Measurements from ENCODE around the gene HPSE2. TPM values are rescaled to one million over a fixed set of nuclear protein-coding genes. Genes with fewer than 3 reads are reported as not detected.

HPSE2 gene
- total RNA-seq, 1 experiment from 2014 or later = not detected

DNA sequence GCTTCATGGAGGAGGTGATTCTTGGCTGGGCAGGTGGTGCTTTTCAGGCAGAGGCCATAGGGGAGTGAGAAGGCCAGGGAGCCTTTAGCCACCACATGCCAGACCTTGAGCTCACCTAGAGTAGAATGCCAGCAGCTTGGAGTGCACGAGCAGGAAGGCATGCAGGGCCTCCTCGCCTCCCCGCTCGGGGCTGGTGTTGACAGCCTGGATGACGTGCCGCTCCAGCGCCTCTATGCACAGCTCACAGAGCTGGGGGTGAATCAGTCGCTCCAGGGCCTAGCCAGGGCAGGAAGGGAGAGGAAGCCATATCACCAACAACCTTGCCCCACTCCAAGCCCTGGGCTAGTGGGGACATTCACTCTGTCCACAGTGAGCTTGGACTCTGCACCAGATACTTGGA is 804.6 kb downstream of the HPSE2 start:
- peaks cover 27% of the 10 kb centered on the region for H3K36me3 ChIP-seq (ENCODE audit: control insufficient read depth, insufficient read depth, low read length)
- intact Hi-C loops (cut with micrococcal nuclease; ENCODE audit: unreplicated experiment) (no loop called here), in situ Hi-C loops (cut with HindIII; ENCODE audit: low pct_unique_long_range_greater_than_20kb, low sequenced_read_pairs) (no loop called here)
- ChIA-PET POLR2A (no interaction called here), CTCF (no interaction called here)
- no peak for DNase-seq (ENCODE audit: low read depth, low spot score)
- no peaks in the 10 kb centered on the region for H3K4me1 ChIP-seq (ENCODE audit: control insufficient read depth, insufficient read depth, low read length)
- no peaks in the 10 kb centered on the region for H3K27me3 ChIP-seq (ENCODE audit: control insufficient read depth, insufficient read depth, low read length)
- no TSS peak for BruUV-seq (replicated peaks)
- ATAC-seq = no peak
- no peak overlapping the region for H3K4me3 ChIP-seq (ENCODE audit: low read depth in 2 of 2, low read length in 2 of 2)
- H3K9me3 ChIP-seq (ENCODE audit: control insufficient read depth, insufficient read depth, low read depth, low read length) = no peaks in the 10 kb centered on the region
- TF ChIP-seq SIN3A (IDR thresholded peaks at IDR 0.05; ENCODE audit: borderline replicate concordance, insufficient read depth, low read depth, low read length) = no peak
- TF ChIP-seq, protein P1, sequence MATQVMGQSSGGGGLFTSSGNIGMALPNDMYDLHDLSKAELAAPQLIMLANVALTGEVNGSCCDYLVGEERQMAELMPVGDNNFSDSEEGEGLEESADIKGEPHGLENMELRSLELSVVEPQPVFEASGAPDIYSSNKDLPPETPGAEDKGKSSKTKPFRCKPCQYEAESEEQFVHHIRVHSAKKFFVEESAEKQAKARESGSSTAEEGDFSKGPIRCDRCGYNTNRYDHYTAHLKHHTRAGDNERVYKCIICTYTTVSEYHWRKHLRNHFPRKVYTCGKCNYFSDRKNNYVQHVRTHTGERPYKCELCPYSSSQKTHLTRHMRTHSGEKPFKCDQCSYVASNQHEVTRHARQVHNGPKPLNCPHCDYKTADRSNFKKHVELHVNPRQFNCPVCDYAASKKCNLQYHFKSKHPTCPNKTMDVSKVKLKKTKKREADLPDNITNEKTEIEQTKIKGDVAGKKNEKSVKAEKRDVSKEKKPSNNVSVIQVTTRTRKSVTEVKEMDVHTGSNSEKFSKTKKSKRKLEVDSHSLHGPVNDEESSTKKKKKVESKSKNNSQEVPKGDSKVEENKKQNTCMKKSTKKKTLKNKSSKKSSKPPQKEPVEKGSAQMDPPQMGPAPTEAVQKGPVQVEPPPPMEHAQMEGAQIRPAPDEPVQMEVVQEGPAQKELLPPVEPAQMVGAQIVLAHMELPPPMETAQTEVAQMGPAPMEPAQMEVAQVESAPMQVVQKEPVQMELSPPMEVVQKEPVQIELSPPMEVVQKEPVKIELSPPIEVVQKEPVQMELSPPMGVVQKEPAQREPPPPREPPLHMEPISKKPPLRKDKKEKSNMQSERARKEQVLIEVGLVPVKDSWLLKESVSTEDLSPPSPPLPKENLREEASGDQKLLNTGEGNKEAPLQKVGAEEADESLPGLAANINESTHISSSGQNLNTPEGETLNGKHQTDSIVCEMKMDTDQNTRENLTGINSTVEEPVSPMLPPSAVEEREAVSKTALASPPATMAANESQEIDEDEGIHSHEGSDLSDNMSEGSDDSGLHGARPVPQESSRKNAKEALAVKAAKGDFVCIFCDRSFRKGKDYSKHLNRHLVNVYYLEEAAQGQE (IDR thresholded peaks at IDR 0.05; ENCODE audit: insufficient read depth in 1 of 2, low read depth in 2 of 2, low read length in 1 of 2) = no peak
- TF ChIP-seq POLR2AphosphoS5 (IDR thresholded peaks at IDR 0.05; ENCODE audit: low read depth, low read length) = no peak
- H3K27ac ChIP-seq (ENCODE audit: low read length) = no peak overlapping the region

DNA sequence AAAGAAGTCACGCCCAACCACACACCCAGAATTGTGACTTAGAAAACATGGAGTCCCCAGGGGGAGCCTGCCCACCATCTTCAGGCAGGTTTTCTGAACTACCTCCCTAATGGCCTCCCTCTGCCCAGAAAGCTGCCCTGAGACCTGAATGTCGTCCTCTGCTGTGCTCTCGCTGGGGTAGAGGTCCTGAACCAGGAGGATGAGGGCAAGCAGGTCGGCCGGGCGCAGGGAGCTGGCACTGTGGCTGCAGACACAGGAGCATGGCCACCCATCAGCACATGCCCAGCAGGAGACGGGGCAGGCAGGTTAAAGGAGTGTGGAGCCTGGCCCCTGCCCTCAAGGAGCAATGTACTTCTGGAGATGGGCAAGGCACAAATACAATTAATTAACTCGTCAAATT is 805.2 kb downstream of the HPSE2 start:
- POLR2A ChIA-PET = no interaction called here

More for the DNA sequence above, 805.2 kb downstream of the HPSE2 start:
- TF ChIP-seq POLR2AphosphoS5 (IDR thresholded peaks at IDR 0.05; ENCODE audit: low read depth, low read length) = no peak
- no peak for TF ChIP-seq SIN3A (IDR thresholded peaks at IDR 0.05; ENCODE audit: borderline replicate concordance, insufficient read depth, low read depth, low read length)
- no peak for TF ChIP-seq TCF7L2 (IDR thresholded peaks at IDR 0.05; ENCODE audit: low read depth, low read length)
- TF ChIP-seq, protein P2, sequence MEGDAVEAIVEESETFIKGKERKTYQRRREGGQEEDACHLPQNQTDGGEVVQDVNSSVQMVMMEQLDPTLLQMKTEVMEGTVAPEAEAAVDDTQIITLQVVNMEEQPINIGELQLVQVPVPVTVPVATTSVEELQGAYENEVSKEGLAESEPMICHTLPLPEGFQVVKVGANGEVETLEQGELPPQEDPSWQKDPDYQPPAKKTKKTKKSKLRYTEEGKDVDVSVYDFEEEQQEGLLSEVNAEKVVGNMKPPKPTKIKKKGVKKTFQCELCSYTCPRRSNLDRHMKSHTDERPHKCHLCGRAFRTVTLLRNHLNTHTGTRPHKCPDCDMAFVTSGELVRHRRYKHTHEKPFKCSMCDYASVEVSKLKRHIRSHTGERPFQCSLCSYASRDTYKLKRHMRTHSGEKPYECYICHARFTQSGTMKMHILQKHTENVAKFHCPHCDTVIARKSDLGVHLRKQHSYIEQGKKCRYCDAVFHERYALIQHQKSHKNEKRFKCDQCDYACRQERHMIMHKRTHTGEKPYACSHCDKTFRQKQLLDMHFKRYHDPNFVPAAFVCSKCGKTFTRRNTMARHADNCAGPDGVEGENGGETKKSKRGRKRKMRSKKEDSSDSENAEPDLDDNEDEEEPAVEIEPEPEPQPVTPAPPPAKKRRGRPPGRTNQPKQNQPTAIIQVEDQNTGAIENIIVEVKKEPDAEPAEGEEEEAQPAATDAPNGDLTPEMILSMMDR (IDR thresholded peaks at IDR 0.05) = no peak
- TF ChIP-seq, protein P1 (IDR thresholded peaks at IDR 0.05; ENCODE audit: insufficient read depth in 1 of 2, low read depth in 2 of 2, low read length in 1 of 2) = no peak
- Histone ChIP-seq H3K36me3 (ENCODE audit: control insufficient read depth, insufficient read depth, low read length) (peaks cover 27% of the 10 kb centered on the region), H3K4me1 (ENCODE audit: control insufficient read depth, insufficient read depth, low read length) (no peaks in the 10 kb centered on the region), H3K27me3 (ENCODE audit: control insufficient read depth, insufficient read depth, low read length) (no peaks in the 10 kb centered on the region), H3K27ac (ENCODE audit: low read length) (no peak overlapping the region), H3K9me3 (ENCODE audit: control insufficient read depth, insufficient read depth, low read depth, low read length) (no peaks in the 10 kb centered on the region), H3K4me3 (ENCODE audit: low read depth in 2 of 2, low read length in 2 of 2) (no peak overlapping the region)
- CTCF ChIA-PET = no interaction called here
- no peak for DNase-seq (ENCODE audit: low read depth, low spot score)
- intact Hi-C loops (cut with micrococcal nuclease; ENCODE audit: unreplicated experiment) = no loop called here
- ATAC-seq = no peak
- no TSS peak for BruUV-seq (replicated peaks)
- in situ Hi-C loops (cut with HindIII; ENCODE audit: low pct_unique_long_range_greater_than_20kb, low sequenced_read_pairs) = no loop called here
